CD4-positive, alpha-beta T cell treated with Interleukin-15 for 1 hour (primary cell): ENCODE data around the gene DYNC1H1.

ENCODE experiments used
- DNase-seq: peaks from one replicate; pipeline ENCODE4 v3.0.0-alpha.2; 2020

DYNC1H1 gene

GRCh38 chr14:102095871-102096568 is 131.6 kb downstream of the DYNC1H1 start:
- DNase-seq, result no peak

GRCh38 chr14:102096569-102097188 is 132.3 kb downstream of the DYNC1H1 start:
- peak; percentile 65 for DNase-seq

- DNase-seq, result no peak
These were observed 133.2 kb downstream of the DYNC1H1 start for GRCh38 chr14:102097441-102098135.

- no peak for DNase-seq
These were observed 138.8 kb downstream of the DYNC1H1 start for GRCh38 chr14:102103062-102103695.

GRCh38 chr14:102105369-102105768 is 141.0 kb downstream of the DYNC1H1 start:
- DNase-seq, result no peak
